Activated CD4-positive, CD25-positive, alpha-beta regulatory T cell treated with anti-CD3 and anti-CD28 coated beads, Interleukin-2, amount 50 U/mL, for 16 hours (primary cell): ENCODE measurements around the gene OLFM1.
"Not testable (repeated sequence)": the region's sequence is repeated elsewhere in the genome, so short reads cannot be mapped to it uniquely, and the experiment has no call there.

Experiments used
- DNase-seq: peaks from one replicate; pipeline ENCODE4 v3.0.0-alpha.2; 2020; ENCODE audit warnings: low read depth, low spot score

The OLFM1 gene

GRCh38 chr9:135107581-135108235 lies 20.2 kb downstream of the OLFM1 start:
- DNase-seq = no peak

GRCh38 chr9:135108831-135109510 lies 21.5 kb downstream of the OLFM1 start:
- no peak for DNase-seq

- DNase-seq = no peak
These were observed 22.2 kb downstream of the OLFM1 start for GRCh38 chr9:135109650-135110049.

GRCh38 chr9:135110416-135110815 lies 22.9 kb downstream of the OLFM1 start:
- DNase-seq = no peak

- DNase-seq = not testable (repeated sequence)
These were observed 24.1 kb downstream of the OLFM1 start for GRCh38 chr9:135111600-135111999.

GRCh38 chr9:135116371-135116770 lies 28.9 kb downstream of the OLFM1 start:
- no peak for DNase-seq

- DNase-seq = no peak
These were observed 29.4 kb downstream of the OLFM1 start for GRCh38 chr9:135116881-135117280.

GRCh38 chr9:135117281-135117680 lies 29.8 kb downstream of the OLFM1 start:
- DNase-seq = no peak

GRCh38 chr9:135119496-135120064 lies 32.1 kb downstream of the OLFM1 start:
- DNase-seq = no peak

GRCh38 chr9:135120249-135120648 lies 32.8 kb downstream of the OLFM1 start:
- no peak for DNase-seq

- no peak for DNase-seq
These were observed 34.8 kb downstream of the OLFM1 start for GRCh38 chr9:135122316-135122715.

- no peak for DNase-seq
These were observed 35.8 kb downstream of the OLFM1 start for GRCh38 chr9:135123126-135123772.

GRCh38 chr9:135123773-135124134 lies 36.3 kb downstream of the OLFM1 start:
- DNase-seq = no peak

GRCh38 chr9:135126451-135127187 lies 39.2 kb downstream of the OLFM1 start:
- no peak for DNase-seq

- DNase-seq = no peak
These were observed 40.5 kb downstream of the OLFM1 start for GRCh38 chr9:135127718-135128670.

- DNase-seq = no peak
These were observed 41.7 kb downstream of the OLFM1 start for GRCh38 chr9:135129137-135129695.

- DNase-seq = no peak
These were observed 42.9 kb downstream of the OLFM1 start for GRCh38 chr9:135130207-135130976.

- no peak for DNase-seq
These were observed 44.0 kb downstream of the OLFM1 start for GRCh38 chr9:135131488-135131887.

- DNase-seq = no peak
These were observed 44.5 kb downstream of the OLFM1 start for GRCh38 chr9:135132008-135132407.
